GM19324 (cell line): ENCODE measurements around the gene TDRD10.

Source experiments
- ATAC-seq: cut with Tn5 transposase; IDR thresholded peaks from one replicate; pipeline ENCODE4 v1.9.1; 2021; ENCODE audit warnings: mild to moderate bottlenecking, moderate library complexity; ENCODE audit not compliant: unreplicated experiment, low FRiP score

Gene TDRD10

GRCh38 chr1:154502066-154502743, at the start of gene TDRD10, which contains the start of gene SHE:
Gene TDRD10 (plus strand): TSS chr1:154502219. CDS start chr1:154506904, 4,685 bp downstream.
Gene SHE (minus strand): TSS chr1:154502412. CDS start chr1:154502026, 386 bp downstream.
- no peak for ATAC-seq

- ATAC-seq = no peak
Observed at GRCh38 chr1:154453161-154453560, 48.9 kb upstream of the TDRD10 start.

- no peak for ATAC-seq
Observed at GRCh38 chr1:154453574-154454352, 48.3 kb upstream of the TDRD10 start.

- ATAC-seq = no peak
Observed at GRCh38 chr1:154454386-154455120, 47.5 kb upstream of the TDRD10 start.

GRCh38 chr1:154456631-154457030, 45.4 kb upstream of the TDRD10 start:
- ATAC-seq = no peak

GRCh38 chr1:154459080-154459479, 42.9 kb upstream of the TDRD10 start:
- ATAC-seq = no peak

- no peak for ATAC-seq
Observed at GRCh38 chr1:154460695-154461260, 41.2 kb upstream of the TDRD10 start.

- ATAC-seq = no peak
Observed at GRCh38 chr1:154463512-154463990, 38.5 kb upstream of the TDRD10 start.

GRCh38 chr1:154465621-154466195, 36.3 kb upstream of the TDRD10 start:
- no peak for ATAC-seq

GRCh38 chr1:154466206-154466605, 35.8 kb upstream of the TDRD10 start:
- ATAC-seq = no peak

- ATAC-seq = no peak
Observed at GRCh38 chr1:154466921-154467417, 35.0 kb upstream of the TDRD10 start.

- no peak for ATAC-seq
Observed at GRCh38 chr1:154467434-154468102, 34.5 kb upstream of the TDRD10 start.

GRCh38 chr1:154468535-154469250, 33.3 kb upstream of the TDRD10 start:
- ATAC-seq = no peak

GRCh38 chr1:154469844-154470560, 32.0 kb upstream of the TDRD10 start:
- no peak for ATAC-seq

- no peak for ATAC-seq
Observed at GRCh38 chr1:154471304-154471703, 30.7 kb upstream of the TDRD10 start.

- ATAC-seq = no peak
Observed at GRCh38 chr1:154474802-154475201, 27.2 kb upstream of the TDRD10 start.

GRCh38 chr1:154476791-154477190, 25.2 kb upstream of the TDRD10 start:
- ATAC-seq = no peak

- ATAC-seq = no peak
Observed at GRCh38 chr1:154478013-154478412, 24.0 kb upstream of the TDRD10 start.
